GM19099 (cell line): Measurements from ENCODE around the gene CPEB4.

ENCODE experiments used
- POLR2A ChIP-seq: IDR thresholded peaks from 3 replicates; pipeline ENCODE4 v1.6.1; 2011; ENCODE audit warnings: low read depth; ENCODE audit not compliant: insufficient read length; ENCODE audit errors: extremely low read depth

The CPEB4 gene

GRCh38 chr5:173887610-173888472, at the start of gene CPEB4:
TSS of gene CPEB4 (plus strand) at chr5:173888349. CDS start at chr5:173889734, 1,385 bp downstream.
- peak; percentile 97 for TF ChIP-seq POLR2A

- TF ChIP-seq POLR2A: no peak
Observed at GRCh38 chr5:173839117-173839713, 48.9 kb upstream of the CPEB4 start.

DNA sequence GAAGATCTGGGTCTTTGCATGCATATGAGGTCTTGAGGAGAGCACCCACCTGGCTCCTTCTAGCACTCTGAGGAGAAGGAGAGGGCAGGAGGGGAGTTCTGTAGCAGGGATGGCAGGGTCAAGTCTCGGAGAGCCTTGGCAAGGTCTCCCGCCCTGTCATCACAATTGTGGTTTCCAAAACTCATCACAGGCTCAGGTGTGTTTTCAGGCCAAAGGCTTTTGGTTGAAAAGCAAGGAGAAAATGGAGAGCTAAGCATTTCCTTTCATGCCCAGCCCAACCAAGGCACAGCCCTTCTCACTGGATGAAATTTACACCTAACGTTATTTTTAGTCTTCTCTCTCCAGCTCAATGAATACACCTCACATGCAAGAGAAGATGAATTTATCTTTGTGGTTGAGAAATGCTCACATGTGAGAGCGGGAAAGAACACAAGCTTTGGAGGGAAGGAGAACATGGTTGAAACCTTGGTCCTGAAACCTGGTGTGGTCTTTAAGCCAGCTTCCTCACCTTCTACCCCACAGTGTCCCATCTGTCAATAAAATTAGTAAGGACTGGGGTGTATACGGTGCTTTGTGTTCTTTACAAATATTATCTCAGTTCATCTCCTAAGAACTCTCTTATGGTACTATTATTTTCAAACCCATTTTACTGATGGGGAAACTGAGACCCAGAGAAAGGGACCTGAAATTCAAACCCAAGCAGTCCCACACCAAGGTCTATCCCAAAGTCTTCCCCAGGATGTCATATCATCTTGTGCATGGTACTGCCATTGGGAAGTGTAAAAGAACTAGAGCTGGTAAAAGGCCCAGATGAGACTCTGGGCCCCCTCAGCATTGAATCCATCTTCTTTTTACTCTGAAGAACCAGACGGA, 47.8 kb upstream of the CPEB4 start:
- no peak for TF ChIP-seq POLR2A

DNA sequence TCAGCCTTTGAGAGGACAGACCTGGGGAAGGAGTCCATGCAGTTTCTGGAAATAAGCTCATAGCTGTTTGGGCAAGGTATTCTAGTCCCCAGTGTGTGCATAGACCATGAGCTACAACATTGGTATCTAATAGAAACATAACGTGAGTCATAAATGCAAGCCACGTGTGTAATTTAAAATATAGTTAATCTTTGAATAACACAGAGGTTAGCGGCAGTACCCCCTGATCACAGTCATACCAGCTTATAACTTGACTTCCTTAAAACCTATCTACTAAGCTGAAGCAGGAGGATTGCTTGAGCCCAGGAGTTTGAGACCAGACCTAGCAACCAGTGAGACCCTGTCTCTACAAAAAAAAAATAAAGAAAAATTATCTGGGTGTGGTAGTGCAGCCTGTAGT, 46.4 kb upstream of the CPEB4 start:
- no peak for TF ChIP-seq POLR2A

GRCh38 chr5:173843794-173844193, 44.4 kb upstream of the CPEB4 start:
- TF ChIP-seq POLR2A: no peak

DNA sequence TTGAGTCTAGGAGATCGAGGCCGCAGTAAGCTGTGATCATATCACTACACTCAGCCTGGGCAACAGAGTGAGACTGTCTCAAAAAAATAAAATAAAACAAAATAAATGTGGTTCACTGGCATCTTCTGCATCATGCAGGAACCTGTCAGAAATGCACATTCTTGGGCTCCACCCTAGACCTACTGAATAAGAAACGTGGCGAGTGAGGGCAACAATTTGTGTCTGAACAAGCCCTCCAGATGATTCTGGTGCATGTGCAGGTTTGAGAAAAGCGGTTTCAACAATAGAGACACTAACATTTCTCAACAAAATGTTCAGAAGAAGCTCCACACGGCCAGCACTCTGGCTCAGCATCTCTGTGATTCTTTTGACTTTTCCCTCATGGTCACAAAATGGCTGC, 42.8 kb upstream of the CPEB4 start:
- no peak for TF ChIP-seq POLR2A

GRCh38 chr5:173846929-173847501, 41.1 kb upstream of the CPEB4 start:
- no peak for TF ChIP-seq POLR2A

DNA sequence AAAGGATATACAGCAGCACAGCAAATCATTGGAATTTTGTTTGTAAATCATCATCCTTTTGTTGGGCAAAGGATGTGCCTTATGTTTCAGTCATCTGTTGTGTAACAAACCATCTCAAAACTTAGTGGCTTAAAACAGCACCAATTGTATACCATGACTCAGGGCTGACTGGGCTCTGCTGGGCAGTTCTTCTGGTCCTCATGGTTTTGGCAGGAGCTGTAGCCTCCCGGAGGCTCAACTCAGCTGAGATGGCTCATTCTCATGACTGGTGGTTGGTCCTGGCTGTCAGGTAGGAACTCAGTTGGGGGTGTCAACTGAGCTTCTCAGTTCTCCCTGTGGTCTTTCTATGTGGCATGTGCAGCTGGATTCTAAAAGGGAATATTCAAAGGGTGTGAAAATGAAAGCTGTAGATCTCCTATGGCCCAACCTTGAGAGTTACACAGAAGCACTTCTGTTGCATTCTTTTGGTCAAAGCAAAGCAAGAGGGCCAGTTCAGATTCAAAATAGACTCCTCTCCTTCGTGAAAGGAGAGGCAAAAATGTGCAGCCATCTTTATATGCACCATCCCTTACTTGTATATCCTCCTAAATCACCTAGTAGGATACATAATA, 39.1 kb upstream of the CPEB4 start:
- no peak for TF ChIP-seq POLR2A

- TF ChIP-seq POLR2A: no peak
Observed at GRCh38 chr5:173849908-173850307, 38.2 kb upstream of the CPEB4 start.

- no peak for TF ChIP-seq POLR2A
Observed at GRCh38 chr5:173850659-173851058, 37.5 kb upstream of the CPEB4 start.

GRCh38 chr5:173851595-173852243, 36.4 kb upstream of the CPEB4 start:
- TF ChIP-seq POLR2A: no peak

DNA sequence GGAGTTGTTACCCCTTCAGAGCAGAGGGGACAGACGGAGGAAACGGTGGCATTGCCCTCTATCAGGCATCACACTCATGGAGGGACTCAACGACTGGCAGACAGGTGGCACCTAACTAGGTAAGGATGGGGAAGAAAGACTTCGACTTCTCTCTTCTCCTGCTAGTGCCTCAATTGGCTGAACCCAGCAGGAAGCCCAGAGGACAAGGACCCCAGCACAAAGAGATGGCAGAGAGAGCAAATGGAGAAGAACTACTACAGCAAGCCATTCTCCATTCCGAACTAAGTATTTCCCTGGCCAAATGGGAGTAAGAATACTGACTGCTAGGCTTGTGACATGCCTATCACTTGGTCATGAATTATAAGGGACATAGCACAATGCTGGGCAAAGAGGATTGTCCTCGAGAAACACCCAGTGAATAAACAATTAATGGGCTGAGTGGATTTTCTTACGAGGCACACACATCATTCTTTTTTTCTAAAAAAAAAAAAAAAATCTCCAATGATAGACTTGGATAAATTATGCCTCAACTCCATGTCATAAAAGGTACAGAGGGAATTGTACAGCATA, 35.3 kb upstream of the CPEB4 start:
- no peak for TF ChIP-seq POLR2A

- TF ChIP-seq POLR2A: no peak
Observed at GRCh38 chr5:173853370-173854131, 34.6 kb upstream of the CPEB4 start.

DNA sequence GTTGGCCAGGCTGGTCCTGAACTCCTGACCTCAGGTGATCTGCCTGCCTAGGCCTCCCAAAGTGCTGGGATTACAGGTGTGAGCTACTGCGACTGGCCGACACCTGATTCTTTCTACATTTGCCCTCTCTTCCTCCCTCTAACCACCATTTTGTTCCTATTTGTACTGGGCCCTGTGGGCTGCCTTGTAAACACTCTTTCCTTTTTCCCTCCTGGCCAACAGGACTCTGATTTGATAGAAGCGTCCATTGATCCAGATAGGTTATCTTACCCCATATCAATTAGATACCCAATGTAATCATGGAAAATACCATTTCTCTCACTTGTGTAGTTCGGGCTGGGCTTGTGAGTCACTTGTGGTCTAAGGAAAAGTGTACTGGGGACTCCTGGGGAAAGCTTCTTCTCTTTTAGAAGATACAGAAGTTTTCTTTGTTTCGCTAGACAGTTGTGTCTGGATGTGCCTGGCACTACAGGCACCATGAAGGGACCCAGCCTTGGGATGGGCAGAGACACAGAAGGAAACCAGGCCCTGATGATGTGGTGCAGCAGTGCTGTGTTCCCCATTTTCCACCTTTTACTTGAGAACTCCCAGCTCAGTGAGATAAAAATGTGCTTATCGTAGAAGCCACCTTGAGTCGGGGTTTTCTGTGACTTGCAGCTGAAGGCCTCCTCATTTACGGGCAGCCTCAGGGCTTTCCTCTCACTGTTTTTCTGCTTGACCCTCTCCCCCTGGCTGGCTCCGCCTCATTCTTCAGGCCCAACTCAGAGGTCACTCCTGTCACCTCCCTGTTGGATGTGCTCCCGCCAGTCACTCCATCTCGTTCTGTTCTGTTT, 32.8 kb upstream of the CPEB4 start:
- TF ChIP-seq POLR2A: no peak
